CD4-positive, alpha-beta T cell treated with Interleukin-10 for 1 hour (primary cell): ENCODE measurements around the gene TSPAN2.
"Not testable (repeated sequence)": the region's sequence is repeated elsewhere in the genome, so short reads cannot be mapped to it uniquely, and the experiment has no call there.

Experiments used
- DNase-seq: peaks from one replicate; pipeline ENCODE4 v3.0.0-alpha.2; 2020

Gene TSPAN2

DNA sequence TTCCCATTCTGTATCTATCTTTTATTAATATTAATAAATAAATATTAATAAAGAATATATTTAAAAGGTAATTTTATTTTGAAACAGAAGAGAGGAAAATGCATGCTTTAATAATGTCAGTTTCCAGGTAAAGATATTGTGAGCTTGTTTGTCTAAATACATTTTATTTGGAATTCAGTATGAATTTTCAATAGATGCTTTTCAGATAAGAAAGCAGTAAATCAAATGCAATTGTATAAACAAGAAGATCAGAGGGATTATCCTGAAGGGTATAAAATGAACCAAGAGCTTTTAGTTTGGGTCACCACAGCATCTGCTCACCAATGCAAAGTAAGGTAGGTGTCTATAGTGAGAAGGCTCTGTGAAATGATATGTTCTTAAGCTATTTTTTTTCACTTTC is 59.8 kb downstream of the TSPAN2 start, which contains the start of gene TSHB:
TSS of gene TSHB (plus strand) at position 301 of the 400 bp plus-strand sequence. CDS start 3,537 bp downstream, outside the sequence.
- DNase-seq = no peak

DNA sequence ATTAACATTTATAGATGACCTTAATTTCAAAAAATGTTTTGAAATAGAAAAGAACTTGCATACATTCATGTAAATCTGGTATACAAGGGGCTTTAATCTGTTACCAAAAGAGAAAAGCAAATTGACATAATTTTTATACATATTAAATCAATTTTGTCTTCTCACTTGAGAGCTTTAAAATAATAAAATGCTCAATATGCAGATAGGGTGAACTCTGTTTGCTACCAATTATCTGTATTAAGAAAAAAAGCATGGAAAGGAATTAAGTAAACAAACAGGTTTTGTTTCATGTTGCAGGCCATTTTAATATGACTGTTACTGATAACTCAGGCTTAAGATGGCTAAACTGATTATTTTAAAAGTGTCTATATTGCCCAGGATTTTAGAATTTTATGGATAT is 65.7 kb downstream of the TSPAN2 start:
- DNase-seq = no peak

- DNase-seq = no peak
Observed at GRCh38 chr1:115021145-115021544, 68.2 kb downstream of the TSPAN2 start.

DNA sequence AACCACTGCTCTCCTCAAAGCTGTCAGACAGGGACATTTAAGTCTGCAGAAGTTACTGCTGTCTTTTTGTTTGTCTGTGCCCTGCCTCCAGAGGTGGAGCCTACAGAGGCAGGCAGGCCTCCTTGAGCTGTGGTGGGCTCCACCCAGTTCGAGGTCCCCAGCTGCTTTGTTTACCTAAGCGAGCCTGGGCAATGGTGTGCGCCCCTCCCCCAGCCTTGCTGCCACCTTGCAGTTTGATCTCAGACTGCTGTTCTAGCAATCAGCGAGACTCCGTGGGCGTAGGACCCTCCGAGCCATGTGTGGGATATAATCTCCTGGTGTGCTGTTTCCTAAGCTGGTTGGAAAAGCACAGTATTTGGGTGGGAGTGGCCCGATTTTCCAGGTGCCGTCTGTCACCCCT is 69.8 kb downstream of the TSPAN2 start:
- DNase-seq = not testable (repeated sequence)

GRCh38 chr1:115013792-115014191 is 75.5 kb downstream of the TSPAN2 start:
- DNase-seq = no peak

DNA sequence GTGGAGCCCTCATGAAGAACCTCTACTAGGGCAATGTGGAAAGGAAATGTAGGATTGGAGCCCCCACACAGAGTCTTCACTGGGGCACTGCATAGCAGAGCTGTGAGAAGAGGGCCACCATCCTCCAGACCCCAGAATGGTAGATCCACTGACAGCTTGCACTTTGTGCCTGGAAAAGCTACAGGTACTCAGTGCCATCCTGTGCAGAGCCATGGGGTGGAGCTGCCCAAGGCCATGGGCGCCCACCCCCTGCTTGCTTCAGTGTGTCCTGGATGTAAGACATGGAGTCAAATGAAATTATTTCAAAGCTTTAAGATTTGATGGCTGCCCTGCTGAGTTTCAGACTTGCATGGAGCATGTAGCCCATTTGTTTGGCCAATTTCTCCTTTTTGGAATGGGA is 76.9 kb downstream of the TSPAN2 start:
- DNase-seq = no peak

DNA sequence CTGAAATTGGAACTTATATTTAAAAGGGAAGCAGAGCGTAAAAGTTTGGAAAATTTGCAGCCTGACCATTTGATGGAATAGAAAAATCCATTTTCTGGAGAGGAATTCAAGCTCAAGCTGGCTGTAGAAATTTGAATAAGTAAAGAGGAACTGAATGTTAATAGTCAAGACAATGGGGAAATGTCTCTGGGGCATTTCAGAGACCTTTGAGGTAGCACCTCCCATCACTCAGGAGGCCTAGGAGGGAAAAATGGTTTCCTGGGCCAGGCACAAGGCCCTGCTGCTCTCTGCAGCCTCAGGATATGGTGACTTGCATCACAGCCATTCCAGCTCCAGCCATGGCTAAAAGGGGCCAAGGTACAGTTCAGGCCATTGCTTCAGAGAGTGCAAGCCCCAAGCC is 77.3 kb downstream of the TSPAN2 start:
- no peak for DNase-seq

DNA sequence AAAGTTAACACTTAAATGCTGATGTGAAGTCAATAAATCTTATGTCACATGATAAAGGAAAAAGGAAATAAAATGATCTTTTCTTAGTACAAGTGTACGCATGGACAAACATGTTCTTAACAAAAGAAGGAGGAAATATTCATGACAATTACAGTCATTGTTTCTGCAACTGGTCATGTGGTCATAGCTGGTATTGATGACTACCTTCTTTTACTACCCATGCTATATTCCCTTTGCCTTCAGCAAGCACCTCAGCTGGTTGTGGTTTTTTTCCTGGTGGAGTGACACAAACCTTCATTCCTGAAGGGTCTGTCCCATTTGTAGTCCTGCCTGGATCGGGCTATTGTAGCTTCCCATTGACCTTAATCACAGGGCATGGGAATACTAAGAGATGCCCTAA is 83.1 kb downstream of the TSPAN2 start:
- no peak for DNase-seq
